Kidney capillary endothelial cell (primary cell): Measurements from ENCODE around the gene AIP.

Source experiments
- DNase-seq: peaks from one replicate; pipeline ENCODE4 v3.0.0-alpha.2; 2018; ENCODE audit warnings: low spot score

The AIP gene

GRCh38 chr11:67493548-67494370, 10.9 kb downstream of the AIP start:
- DNase-seq = no peak

- DNase-seq = no peak
Observed at GRCh38 chr11:67494371-67495233, 11.8 kb downstream of the AIP start.

GRCh38 chr11:67495234-67496005, 12.6 kb downstream of the AIP start:
- no peak for DNase-seq

GRCh38 chr11:67496113-67496512, 13.3 kb downstream of the AIP start:
- DNase-seq = no peak

GRCh38 chr11:67497656-67498291, 14.9 kb downstream of the AIP start:
- DNase-seq = no peak

GRCh38 chr11:67498544-67498972, 15.7 kb downstream of the AIP start:
- DNase-seq = peak; percentile 67

- no peak for DNase-seq
Observed at GRCh38 chr11:67499808-67500483, 17.1 kb downstream of the AIP start.

- no peak for DNase-seq
Observed at GRCh38 chr11:67500484-67500821, 17.6 kb downstream of the AIP start.

GRCh38 chr11:67500831-67501715, 18.2 kb downstream of the AIP start:
- no peak for DNase-seq

GRCh38 chr11:67501854-67502253, 19.0 kb downstream of the AIP start:
- no peak for DNase-seq

GRCh38 chr11:67502328-67502979, 19.6 kb downstream of the AIP start:
- DNase-seq = no peak

- DNase-seq = no peak
Observed at GRCh38 chr11:67503119-67504004, 20.5 kb downstream of the AIP start.

- DNase-seq = no peak
Observed at GRCh38 chr11:67504005-67504949, 21.5 kb downstream of the AIP start.

GRCh38 chr11:67504950-67505581, 22.2 kb downstream of the AIP start, which contains the start of gene PITPNM1:
Gene PITPNM1, minus strand, starts transcription at chr11:67505363. Its CDS starts 1,183 bp downstream, at chr11:67504180.
- DNase-seq = no peak

- peak; percentile 91 for DNase-seq
Observed at GRCh38 chr11:67505605-67506396, 23.0 kb downstream of the AIP start.

GRCh38 chr11:67506426-67507051, 23.7 kb downstream of the AIP start:
- no peak for DNase-seq
